Right cardiac atrium (tissue), 5 donors: Measurements from ENCODE around the gene VEZF1. TPM values are rescaled to one million over a fixed set of nuclear protein-coding genes. Genes with fewer than 3 reads are reported as not detected.

Experiments used
- ATAC-seq, 2 donors: fragments of 200-7000 bp; cut with Tn5 transposase; one replicate each; pipeline versions ENCODE4 v1.8.0 to v1.9.1; 2020; ENCODE audit warnings: moderate library complexity in 2 of 2, mild to moderate bottlenecking in 1 of 2
- DNase-seq, 3 donors: peaks; one replicate each; pipeline ENCODE4 v3.0.0-alpha.2; 2020
- H3K27ac ChIP-seq: one replicate; pipeline ENCODE4 v1.5.1; 2013; ENCODE audit warnings: mild to moderate bottlenecking, low read length, control low read depth, moderate library complexity
- H3K27me3 ChIP-seq: one replicate; pipeline ENCODE4 v1.6.1; 2013; ENCODE audit not compliant: control insufficient read depth, insufficient read depth
- H3K4me1 ChIP-seq: one replicate; pipeline ENCODE4 v1.6.1; 2013; ENCODE audit warnings: low read length; ENCODE audit not compliant: control insufficient read depth, insufficient read depth
- H3K4me3 ChIP-seq: one replicate; pipeline ENCODE4 v1.5.1; 2013; ENCODE audit warnings: low read length, control low read depth
- H3K9me3 ChIP-seq: one replicate; pipeline ENCODE4 v1.6.1; 2013; ENCODE audit warnings: low read length; ENCODE audit not compliant: control insufficient read depth
- whole genome bisulfite sequencing: extraction: QIAGEN DNeasy Blood & Tissue Kit; methylation state at CpG from one replicate; pipeline ENCODE4 v1.1.7; 2013; 5-methylcytosine and 5-hydroxymethylcytosine counted together
- intact Hi-C, 4 donors: fragments of 100-400 bp; cut with DNase I; formaldehyde crosslinking; loops; one replicate each; pipeline versions ENCODE4 v1.11.0 to v1.14.0; 2022 to 2023
- polyA plus RNA-seq: library from polyadenylated mRNA; stranded (reverse); fragments of 200-250 nt; gene quantifications from one replicate; pipeline ENCODE4 v1.2.3, GENCODE V29; 2013
- total RNA-seq, 4 donors: library from RNA; stranded (reverse); fragmentation: NEBNext Ultra II Directional; extraction: Animal tissue kit (Norgen Biotek cat#: 25700); gene quantifications; one replicate each; pipeline ENCODE4 v1.2.1, GENCODE V29; 2021
- donor health status: healthy with polysubstance abuse.
- donor health status: DM: no; HTN: yes; CAD: no.
- donor health status: DM: no; HTN: no; CAD: no.
- donor health status: DM: no; HTN: yes; CAD: no; lungs with severe emphysema.
- donor health status: DM: yes; HTN: yes; CAD: no.

Gene VEZF1
- total and polyA plus RNA-seq, 5 donors, result 20.0 to 74.6 (median 68.5) TPM

- Histone ChIP-seq H3K27me3 (no peaks in the 10 kb centered on the region), H3K4me3 (no peak overlapping the region), H3K4me1 (peaks cover 38% of the 10 kb centered on the region), H3K27ac (peak overlapping the region; percentile 87), H3K9me3 (no peaks in the 10 kb centered on the region)
- 40% methylated on average over 5 of the region's 5 CpGs for WGBS
- ATAC-seq, result peak; percentile 28 to 38
- intact Hi-C loops, result no loop called here
- peak in 1 of 3 donors; percentile 74 for DNase-seq
Observed at GRCh38 chr17:57948555-57949420, 39.3 kb downstream of the VEZF1 start.

- intact Hi-C loops, result no loop called here
- Histone ChIP-seq H3K9me3 (no peaks in the 10 kb centered on the region), H3K27ac (peak overlapping the region; percentile 87), H3K27me3 (no peaks in the 10 kb centered on the region), H3K4me3 (no peak overlapping the region), H3K4me1 (peaks cover 33% of the 10 kb centered on the region)
- WGBS, result 70% methylated on average over 5 of the region's 5 CpGs
- DNase-seq, result no peak
- ATAC-seq, result peak in 1 of 2 donors; percentile 10
Observed at GRCh38 chr17:57948169-57948554, 39.9 kb downstream of the VEZF1 start.

- H3K27me3 ChIP-seq, result no peaks in the 10 kb centered on the region
- intact Hi-C loops, result no loop called here
- DNase-seq (no peak), ATAC-seq (no peak)
- H3K4me1 ChIP-seq, result peaks cover 27% of the 10 kb centered on the region
- H3K9me3 ChIP-seq, result no peaks in the 10 kb centered on the region
- WGBS, result 75% methylated on average over 9 of the region's 9 CpGs
- peak overlapping the region; percentile 53 for H3K27ac ChIP-seq
- H3K4me3 ChIP-seq, result peak overlapping the region; percentile 18
Observed at GRCh38 chr17:57947369-57947768, 40.7 kb downstream of the VEZF1 start.

GRCh38 chr17:57946798-57947358 lies 41.2 kb downstream of the VEZF1 start:
- intact Hi-C loops, result no loop called here
- WGBS, result 6% methylated on average over 10 of the region's 10 CpGs
- DNase-seq (peak in 1 of 3 donors; percentile 69), ATAC-seq (peak; percentile 65 to 76)
- peaks cover 26% of the 10 kb centered on the region for H3K4me1 ChIP-seq
- peak overlapping the region; percentile 18 for H3K4me3 ChIP-seq
- H3K27me3 ChIP-seq, result no peaks in the 10 kb centered on the region
- H3K27ac ChIP-seq, result peak overlapping the region; percentile 53
- no peaks in the 10 kb centered on the region for H3K9me3 ChIP-seq

- DNase-seq (no peak), ATAC-seq (no peak)
- H3K9me3 ChIP-seq, result no peaks in the 10 kb centered on the region
- intact Hi-C loops, result no loop called here
- peak overlapping the region; percentile 18 for H3K4me3 ChIP-seq
- H3K27me3 ChIP-seq, result no peaks in the 10 kb centered on the region
- 21% methylated on average over 6 of the region's 6 CpGs for WGBS
- peak overlapping the region; percentile 53 for H3K27ac ChIP-seq
- peaks cover 33% of the 10 kb centered on the region for H3K4me1 ChIP-seq
Observed at GRCh38 chr17:57945996-57946797, 41.9 kb downstream of the VEZF1 start.

- ATAC-seq, result no peak
- no peaks in the 10 kb centered on the region for H3K9me3 ChIP-seq
- H3K4me1 ChIP-seq, result peaks cover 37% of the 10 kb centered on the region
- H3K27ac ChIP-seq, result peak overlapping the region; percentile 49
- WGBS, result 55% methylated on average over 6 of the region's 6 CpGs
- H3K27me3 ChIP-seq, result no peaks in the 10 kb centered on the region
- intact Hi-C loops, result no loop called here
- DNase-seq, result no peak
- no peak overlapping the region for H3K4me3 ChIP-seq
Observed at GRCh38 chr17:57944908-57945307, 43.1 kb downstream of the VEZF1 start.

GRCh38 chr17:57943645-57944044 lies 44.4 kb downstream of the VEZF1 start:
- no peak for ATAC-seq
- 89% methylated on average over 3 of the region's 3 CpGs for WGBS
- H3K9me3 ChIP-seq, result no peaks in the 10 kb centered on the region
- intact Hi-C loops, result no loop called here
- DNase-seq, result no peak
- no peaks in the 10 kb centered on the region for H3K27me3 ChIP-seq
- no peak overlapping the region for H3K4me3 ChIP-seq
- no peak overlapping the region for H3K27ac ChIP-seq
- peaks cover 33% of the 10 kb centered on the region for H3K4me1 ChIP-seq

GRCh38 chr17:57943140-57943539 lies 44.9 kb downstream of the VEZF1 start:
- H3K9me3 ChIP-seq, result no peaks in the 10 kb centered on the region
- intact Hi-C loops, result no loop called here
- peaks cover 31% of the 10 kb centered on the region for H3K4me1 ChIP-seq
- no peak overlapping the region for H3K4me3 ChIP-seq
- peak overlapping the region; percentile 59 for H3K27ac ChIP-seq
- DNase-seq, result no peak
- 68% methylated on average over 6 of the region's 6 CpGs for WGBS
- ATAC-seq, result no peak
- no peaks in the 10 kb centered on the region for H3K27me3 ChIP-seq

- H3K27me3 ChIP-seq, result no peaks in the 10 kb centered on the region
- no peak for DNase-seq
- peaks cover 26% of the 10 kb centered on the region for H3K4me1 ChIP-seq
- ATAC-seq, result no peak
- 52% methylated on average over 10 of the region's 10 CpGs for WGBS
- H3K27ac ChIP-seq, result peak overlapping the region; percentile 78
- no peak overlapping the region for H3K4me3 ChIP-seq
- intact Hi-C loops, result no loop called here
- H3K9me3 ChIP-seq, result no peaks in the 10 kb centered on the region
Observed at GRCh38 chr17:57941384-57942370, 46.4 kb downstream of the VEZF1 start.

- ATAC-seq (peak; percentile 34 to 44), DNase-seq (peak in 1 of 3 donors; percentile 63)
- Histone ChIP-seq H3K4me1 (peaks cover 31% of the 10 kb centered on the region), H3K27ac (peak overlapping the region; percentile 78), H3K9me3 (no peaks in the 10 kb centered on the region), H3K4me3 (no peak overlapping the region), H3K27me3 (no peaks in the 10 kb centered on the region)
- 59% methylated on average over 5 of the region's 5 CpGs for WGBS
- intact Hi-C loops, result no loop called here
Observed at GRCh38 chr17:57940653-57941329, 47.3 kb downstream of the VEZF1 start.
